Measurements from ENCODE around the gene EIF3A.
"Not testable (repeated sequence)": the region's sequence is repeated elsewhere in the genome, so short reads cannot be mapped to it uniquely, and the experiment has no call there.

The EIF3A gene

GRCh38 chr10:119107771-119108170, 27.2 kb upstream of the EIF3A start:
- peaks cover 18% of the 10 kb centered on the region for H3K36me3 ChIP-seq (ENCODE audit: insufficient read depth, low read length)
- not testable (repeated sequence) for H3K27me3 ChIP-seq (ENCODE audit: control insufficient read depth in 1 of 2, insufficient read depth in 2 of 2, low read length in 2 of 2); H3K27ac ChIP-seq (ENCODE audit: low read depth, low read length); H3K9me3 ChIP-seq (ENCODE audit: low read length); H3K9ac ChIP-seq (ENCODE audit: low read length); H3K4me1 ChIP-seq (ENCODE audit: insufficient read depth, low read length); H3K4me3 ChIP-seq (ENCODE audit: low read depth in 1 of 2, low read length in 2 of 2)

GRCh38 chr10:119107106-119107505, 26.5 kb upstream of the EIF3A start:
- H3K4me1 ChIP-seq (ENCODE audit: insufficient read depth, low read length); H3K4me3 ChIP-seq (ENCODE audit: low read depth in 1 of 2, low read length in 2 of 2); H3K27me3 ChIP-seq (ENCODE audit: control insufficient read depth in 1 of 2, insufficient read depth in 2 of 2, low read length in 2 of 2); H3K27ac ChIP-seq (ENCODE audit: low read depth, low read length); H3K9ac ChIP-seq (ENCODE audit: low read length); H3K9me3 ChIP-seq (ENCODE audit: low read length): not testable (repeated sequence)
- H3K36me3 ChIP-seq (ENCODE audit: insufficient read depth, low read length) = peaks cover 17% of the 10 kb centered on the region

- not testable (repeated sequence) for H3K9me3 ChIP-seq (ENCODE audit: low read length); H3K4me3 ChIP-seq (ENCODE audit: low read depth in 1 of 2, low read length in 2 of 2); H3K27ac ChIP-seq (ENCODE audit: low read depth, low read length); H3K27me3 ChIP-seq (ENCODE audit: control insufficient read depth in 1 of 2, insufficient read depth in 2 of 2, low read length in 2 of 2); H3K9ac ChIP-seq (ENCODE audit: low read length); H3K4me1 ChIP-seq (ENCODE audit: insufficient read depth, low read length)
- H3K36me3 ChIP-seq (ENCODE audit: insufficient read depth, low read length) = peaks cover 12% of the 10 kb centered on the region
Observed at GRCh38 chr10:119105899-119106298, 25.3 kb upstream of the EIF3A start.

- Histone ChIP-seq H3K27me3 (ENCODE audit: control insufficient read depth in 1 of 2, insufficient read depth in 2 of 2, low read length in 2 of 2) (no peaks in the 10 kb centered on the region), H3K9me3 (ENCODE audit: low read length) (no peaks in the 10 kb centered on the region), H3K4me3 (ENCODE audit: low read depth in 1 of 2, low read length in 2 of 2) (peak overlapping the region; percentile 55 to 61), H3K36me3 (ENCODE audit: insufficient read depth, low read length) (peaks cover 9% of the 10 kb centered on the region), H3K27ac (ENCODE audit: low read depth, low read length) (no peak overlapping the region), H3K4me1 (ENCODE audit: insufficient read depth, low read length) (peaks cover 8% of the 10 kb centered on the region), H3K9ac (ENCODE audit: low read length) (no peak overlapping the region)
Observed at GRCh38 chr10:119105155-119105554, 24.5 kb upstream of the EIF3A start.

GRCh38 chr10:119104654-119105015, 24.0 kb upstream of the EIF3A start:
- no peak overlapping the region for H3K27ac ChIP-seq (ENCODE audit: low read depth, low read length)
- no peaks in the 10 kb centered on the region for H3K9me3 ChIP-seq (ENCODE audit: low read length)
- H3K4me1 ChIP-seq (ENCODE audit: insufficient read depth, low read length) = peaks cover 8% of the 10 kb centered on the region
- H3K4me3 ChIP-seq (ENCODE audit: low read depth in 1 of 2, low read length in 2 of 2) = peak overlapping the region; percentile 55 to 61
- no peaks in the 10 kb centered on the region for H3K27me3 ChIP-seq (ENCODE audit: control insufficient read depth in 1 of 2, insufficient read depth in 2 of 2, low read length in 2 of 2)
- no peak overlapping the region for H3K9ac ChIP-seq (ENCODE audit: low read length)
- peaks cover 4% of the 10 kb centered on the region for H3K36me3 ChIP-seq (ENCODE audit: insufficient read depth, low read length)

GRCh38 chr10:119103903-119104653, 23.5 kb upstream of the EIF3A start, which contains the start of gene DENND10:
Gene DENND10, plus strand, starts transcription at chr10:119104113. Its CDS starts 30 bp downstream, at chr10:119104143.
- peak within 1 kb of the TSS; percentile 58 for H3K27ac ChIP-seq (ENCODE audit: low read depth, low read length)
- peak within 1 kb of the TSS; percentile 55 to 61 for H3K4me3 ChIP-seq (ENCODE audit: low read depth in 1 of 2, low read length in 2 of 2)
- H3K36me3 ChIP-seq (ENCODE audit: insufficient read depth, low read length) = peaks cover 4% of the 10 kb centered on the region
- H3K27me3 ChIP-seq (ENCODE audit: control insufficient read depth in 1 of 2, insufficient read depth in 2 of 2, low read length in 2 of 2) = no peaks in the 10 kb centered on the region
- peaks cover 8% of the 10 kb centered on the region for H3K4me1 ChIP-seq (ENCODE audit: insufficient read depth, low read length)
- no peak within 1 kb of the TSS for H3K9ac ChIP-seq (ENCODE audit: low read length)
- H3K9me3 ChIP-seq (ENCODE audit: low read length) = no peaks in the 10 kb centered on the region

GRCh38 chr10:119103241-119103902, 22.8 kb upstream of the EIF3A start:
- H3K4me3 ChIP-seq (ENCODE audit: low read depth in 1 of 2, low read length in 2 of 2) = no peak overlapping the region
- peaks cover 8% of the 10 kb centered on the region for H3K4me1 ChIP-seq (ENCODE audit: insufficient read depth, low read length)
- H3K9me3 ChIP-seq (ENCODE audit: low read length) = no peaks in the 10 kb centered on the region
- no peaks in the 10 kb centered on the region for H3K27me3 ChIP-seq (ENCODE audit: control insufficient read depth in 1 of 2, insufficient read depth in 2 of 2, low read length in 2 of 2)
- H3K9ac ChIP-seq (ENCODE audit: low read length) = no peak overlapping the region
- H3K36me3 ChIP-seq (ENCODE audit: insufficient read depth, low read length) = peaks cover 4% of the 10 kb centered on the region
- H3K27ac ChIP-seq (ENCODE audit: low read depth, low read length) = peak overlapping the region; percentile 32

GRCh38 chr10:119101366-119102098, 20.9 kb upstream of the EIF3A start:
- no peak overlapping the region for H3K4me3 ChIP-seq (ENCODE audit: low read depth in 1 of 2, low read length in 2 of 2)
- no peaks in the 10 kb centered on the region for H3K27me3 ChIP-seq (ENCODE audit: control insufficient read depth in 1 of 2, insufficient read depth in 2 of 2, low read length in 2 of 2)
- H3K9me3 ChIP-seq (ENCODE audit: low read length) = no peaks in the 10 kb centered on the region
- H3K4me1 ChIP-seq (ENCODE audit: insufficient read depth, low read length) = peaks cover 8% of the 10 kb centered on the region
- no peaks in the 10 kb centered on the region for H3K36me3 ChIP-seq (ENCODE audit: insufficient read depth, low read length)
- H3K9ac ChIP-seq (ENCODE audit: low read length) = no peak overlapping the region
- H3K27ac ChIP-seq (ENCODE audit: low read depth, low read length) = no peak overlapping the region

GRCh38 chr10:119100434-119101238, 20.0 kb upstream of the EIF3A start:
- Histone ChIP-seq H3K27me3 (ENCODE audit: control insufficient read depth in 1 of 2, insufficient read depth in 2 of 2, low read length in 2 of 2) (no peaks in the 10 kb centered on the region), H3K9ac (ENCODE audit: low read length) (no peak overlapping the region), H3K27ac (ENCODE audit: low read depth, low read length) (no peak overlapping the region), H3K36me3 (ENCODE audit: insufficient read depth, low read length) (no peaks in the 10 kb centered on the region), H3K4me1 (ENCODE audit: insufficient read depth, low read length) (peaks cover 8% of the 10 kb centered on the region), H3K4me3 (ENCODE audit: low read depth in 1 of 2, low read length in 2 of 2) (no peak overlapping the region), H3K9me3 (ENCODE audit: low read length) (no peaks in the 10 kb centered on the region)

GRCh38 chr10:119098576-119098975, 18.0 kb upstream of the EIF3A start:
- H3K36me3 ChIP-seq (ENCODE audit: insufficient read depth, low read length) = no peaks in the 10 kb centered on the region
- H3K4me1 ChIP-seq (ENCODE audit: insufficient read depth, low read length) = no peaks in the 10 kb centered on the region
- no peak overlapping the region for H3K27ac ChIP-seq (ENCODE audit: low read depth, low read length)
- no peak overlapping the region for H3K9ac ChIP-seq (ENCODE audit: low read length)
- no peaks in the 10 kb centered on the region for H3K9me3 ChIP-seq (ENCODE audit: low read length)
- H3K4me3 ChIP-seq (ENCODE audit: low read depth in 1 of 2, low read length in 2 of 2) = no peak overlapping the region
- no peaks in the 10 kb centered on the region for H3K27me3 ChIP-seq (ENCODE audit: control insufficient read depth in 1 of 2, insufficient read depth in 2 of 2, low read length in 2 of 2)
